HCT116 (cell line): ENCODE results near the gene APH1B. TPM values are rescaled to one million over a fixed set of nuclear protein-coding genes. Genes with fewer than 3 reads are reported as not detected.

ENCODE experiments used
- ATAC-seq: fragments of 200-7000 bp; cut with Tn5 transposase; 2 replicates; pipeline ENCODE4 v1.9.1; 2020; ENCODE audit warnings: mild to moderate bottlenecking, moderate library complexity
- BruUV-seq: library from RNA; stranded (reverse); fragments of 400-500 nt; replicated peaks from 2 replicates; lab custom pipeline; 2021; lab: Mats Ljungman, UMichigan
- CTCF ChIA-PET: fragments of 300-600 bp; sonication (Branson Sonifier 250); formaldehyde crosslinking; loops from one replicate; lab custom pipeline; 2021; ENCODE audit warnings: antibody characterized with exemption; lab: Charles Lee
- POLR2A ChIA-PET: fragments of 300-600, 350-600 bp; sonication (Branson Sonifier 250); formaldehyde crosslinking; loops from one replicate; lab custom pipeline; 2021; ENCODE audit warnings: antibody characterized with exemption; lab: Charles Lee
- RAD21 ChIA-PET, 2 experiments: fragments of 300-600 bp; sonication (Branson Sonifier 250); formaldehyde crosslinking; loops; one replicate each; lab custom pipeline; 2023; ENCODE audit warnings: low total read pairs in 2 of 2; ENCODE audit not compliant: uncharacterized antibody in 2 of 2, unreplicated experiment in 2 of 2, low non-redundant PET in 1 of 2; lab: Charles Lee
- DNase-seq: peaks from one replicate; pipeline ENCODE4 v3.0.0-alpha.2; 2010; ENCODE audit warnings: low read depth, low spot score
- H2AFZ ChIP-seq: fragments of 200-600 bp; shearing (Covaris generic), sonication (generic); 2 replicates; pipeline ENCODE4 v1.6.1; 2017; ENCODE audit warnings: low read depth, mixed run types, mixed read lengths, antibody characterized with exemption, low read length; ENCODE audit not compliant: poor library complexity, severe bottlenecking
- H3K27ac ChIP-seq: 2 replicates; pipeline ENCODE4 v1.5.1; 2012; ENCODE audit warnings: low read depth, low read length
- H3K27me3 ChIP-seq: fragments of 200-600 bp; sonication (generic); 2 replicates; pipeline ENCODE4 v1.6.1; 2016; ENCODE audit warnings: mixed run types, low read length, mixed read lengths; ENCODE audit not compliant: insufficient read depth
- H3K36me3 ChIP-seq, 2 experiments: fragments of 200-500 bp in 1 of 2; fragments of 200-600 bp in 1 of 2; sonication (Bioruptor generic) in 1 of 2; sonication (generic) in 1 of 2; 2 replicates each; pipeline versions ENCODE4 v1.5.1 to v1.6.1; 2014 to 2016; ENCODE audit warnings: low read length in 2 of 2, inconsistent platforms in 1 of 2, mixed read lengths in 1 of 2, mixed run types in 1 of 2; ENCODE audit not compliant: insufficient read depth in 2 of 2, control insufficient read depth in 1 of 2
- H3K4me1 ChIP-seq, 2 experiments: fragments of 200-600 bp in 1 of 2; sonication (generic) in 1 of 2; 2 replicates each; pipeline versions ENCODE4 v1.5.1 to v1.6.1; 2012 to 2017; ENCODE audit warnings: low read length in 2 of 2, inconsistent platforms in 1 of 2, mild to moderate bottlenecking in 1 of 2, mixed read lengths in 1 of 2, mixed run types in 1 of 2, moderate library complexity in 1 of 2; ENCODE audit not compliant: insufficient read depth in 2 of 2, control insufficient read depth in 1 of 2
- H3K4me2 ChIP-seq: fragments of 200-600 bp; sonication (generic); 2 replicates; pipeline ENCODE4 v1.6.1; 2017; ENCODE audit warnings: mixed run types, low read length, mixed read lengths
- H3K4me3 ChIP-seq, 2 experiments: fragments of 200-600 bp in 1 of 2; sonication (generic) in 1 of 2; replicated peaks in 1 of 2; 2 replicates each; pipeline ENCODE4 v1.5.1; 2011 to 2016; ENCODE audit warnings: low read length in 2 of 2, control low read depth in 1 of 2, low read depth in 1 of 2, mild to moderate bottlenecking in 1 of 2, mixed read lengths in 1 of 2, mixed run types in 1 of 2
- H3K79me2 ChIP-seq: fragments of 200-600 bp; sonication (generic); 2 replicates; pipeline ENCODE4 v1.6.1; 2017; ENCODE audit warnings: mild to moderate bottlenecking, mixed run types, low read length, moderate library complexity, mixed read lengths; ENCODE audit not compliant: insufficient read depth
- H3K9ac ChIP-seq: fragments of 200-600 bp; sonication (generic); 2 replicates; pipeline ENCODE4 v1.6.1; 2016; ENCODE audit warnings: low read length, mixed read lengths
- H3K9me2 ChIP-seq: fragments of 200-600 bp; sonication (generic), shearing (Covaris generic); 2 replicates; pipeline ENCODE4 v1.6.1; 2017; ENCODE audit warnings: mixed run types, mild to moderate bottlenecking, moderate library complexity; ENCODE audit not compliant: insufficient read depth
- H3K9me3 ChIP-seq, 2 experiments: fragments of 200-500 bp in 1 of 2; fragments of 200-600 bp in 1 of 2; sonication (Bioruptor generic) in 1 of 2; sonication (generic) in 1 of 2; 2 replicates each; pipeline ENCODE4 v1.6.1; 2014 to 2017; ENCODE audit warnings: low read length in 2 of 2, mixed read lengths in 2 of 2, inconsistent platforms in 1 of 2, low read depth in 1 of 2, mild to moderate bottlenecking in 1 of 2, mixed run types in 1 of 2, moderate library complexity in 1 of 2; ENCODE audit not compliant: control insufficient read depth in 1 of 2, insufficient read depth in 1 of 2
- H4K20me1 ChIP-seq: fragments of 200-600 bp; sonication (generic), shearing (Covaris generic); 2 replicates; pipeline ENCODE4 v1.6.1; 2017; ENCODE audit warnings: mixed run types, mild to moderate bottlenecking, moderate library complexity; ENCODE audit not compliant: insufficient read depth
- CBX3 ChIP-seq: IDR thresholded peaks from 2 replicates; pipeline ENCODE4 v1.6.1; 2012; ENCODE audit warnings: low read depth
- CTCF ChIP-seq, 3 experiments: fragments of 200-600 bp in 1 of 3; sonication (generic) in 1 of 3; IDR thresholded peaks in 2 of 3; conservative IDR thresholded peaks in 1 of 3; 2 replicates each; pipeline ENCODE4 v1.5.1; 2012 to 2017; ENCODE audit warnings: low read depth in 2 of 3, low read length in 2 of 3, antibody characterized with exemption in 1 of 3, borderline replicate concordance in 1 of 3, control low read depth in 1 of 3, mild to moderate bottlenecking in 1 of 3, mixed read lengths in 1 of 3, mixed run types in 1 of 3, moderate library complexity in 1 of 3; ENCODE audit not compliant: insufficient read depth in 1 of 3
- EGR1 ChIP-seq: IDR thresholded peaks from 2 replicates; pipeline ENCODE4 v1.6.1; 2012; ENCODE audit warnings: low read depth
- ELF1 ChIP-seq: IDR thresholded peaks from 2 replicates; pipeline ENCODE4 v1.6.1; 2012; ENCODE audit warnings: low read depth, borderline replicate concordance
- EZH2 ChIP-seq: fragments of 200-600 bp; sonication (generic); IDR thresholded peaks from 2 replicates; pipeline ENCODE4 v1.6.1; 2017; ENCODE audit warnings: antibody characterized with exemption, mixed run types
- EZH2phosphoT487 ChIP-seq: fragments of 200-600 bp; IDR thresholded peaks from 2 replicates; pipeline ENCODE4 v1.6.1; 2018; ENCODE audit warnings: antibody characterized with exemption, borderline replicate concordance
- FOSL1 ChIP-seq: IDR thresholded peaks from 2 replicates; pipeline ENCODE4 v1.6.1; 2012; ENCODE audit warnings: low read depth
- MAX ChIP-seq: IDR thresholded peaks from 2 replicates; pipeline ENCODE4 v1.6.1; 2012
- POLR2A ChIP-seq: IDR thresholded peaks from 2 replicates; pipeline ENCODE4 v1.7.0; 2011; ENCODE audit warnings: borderline replicate concordance; ENCODE audit not compliant: insufficient read depth, insufficient read length; ENCODE audit errors: extremely low read depth
- POLR2AphosphoS5 ChIP-seq: IDR thresholded peaks from 2 replicates; pipeline ENCODE4 v1.6.1; 2011; ENCODE audit warnings: mild to moderate bottlenecking, low read depth, low read length, moderate library complexity
- REST ChIP-seq: IDR thresholded peaks from 2 replicates; pipeline ENCODE4 v1.6.1; 2012; ENCODE audit warnings: low read depth
- SIN3A ChIP-seq: IDR thresholded peaks from 2 replicates; pipeline ENCODE4 v1.6.1; 2012; ENCODE audit warnings: low read depth
- SP1 ChIP-seq: IDR thresholded peaks from 2 replicates; pipeline ENCODE4 v1.6.1; 2012; ENCODE audit warnings: low read depth
- SRF ChIP-seq: IDR thresholded peaks from 2 replicates; pipeline ENCODE4 v1.6.1; 2012; ENCODE audit warnings: low read depth
- ZBTB33 ChIP-seq: IDR thresholded peaks from 2 replicates; pipeline ENCODE4 v1.6.1; 2011; ENCODE audit warnings: mild to moderate bottlenecking, low read length, moderate library complexity; ENCODE audit not compliant: insufficient replicate concordance; ENCODE audit errors: extremely low read depth
- ZFX ChIP-seq: fragments of 450-650 bp; IDR thresholded peaks from 2 replicates; pipeline ENCODE4 v1.6.1; 2017
- ZNF274 ChIP-seq: fragments of 200-500 bp; sonication (Bioruptor generic); IDR thresholded peaks from 2 replicates; pipeline ENCODE4 v1.6.1; 2014; ENCODE audit warnings: mild to moderate bottlenecking, low read depth, low read length, inconsistent platforms
- intact Hi-C: fragments of 100-400 bp; cut with micrococcal nuclease; formaldehyde crosslinking; loops from 2 replicates; pipeline ENCODE4 v1.10.0; 2022
- total RNA-seq: library from RNA; stranded (reverse); gene quantifications from one replicate; pipeline ENCODE4 v1.2.1, GENCODE V29; 2021; ENCODE audit not compliant: unreplicated experiment

The APH1B gene
- total RNA-seq, 1 experiment from 2014 or later: 8.5 TPM

GRCh38 chr15:63353887-63354286 lies 76.5 kb downstream of the APH1B start:
- H3K79me2 ChIP-seq: no peaks in the 10 kb centered on the region
- TF ChIP-seq EZH2phosphoT487 (no peak), ZBTB33 (no peak), CTCF (IDR thresholded peaks at IDR 0.05 in 2 of 3, conservative IDR thresholded peaks at IDR 0.05 in 1 of 3; ENCODE audit: borderline replicate concordance in 1 of 3, insufficient read depth in 1 of 3, low read depth in 2 of 3, low read length in 2 of 3) (no peak), ZNF274 (no peak), EZH2 (no peak), SRF (no peak), SIN3A (no peak), EGR1 (no peak), ELF1 (no peak), POLR2A (no peak), POLR2AphosphoS5 (no peak), MAX (no peak), ZFX (no peak), REST (no peak), CBX3 (no peak), SP1 (no peak), FOSL1 (no peak)
- TF ChIP-seq, all 23 proteins: peak for 0
- ChIA-PET CTCF (no interaction called here), RAD21 (no interaction called here), POLR2A (no interaction called here)
- Histone ChIP-seq H3K4me2 (no peak overlapping the region), H3K36me3 (no peaks in the 10 kb centered on the region), H3K4me3 (no peak overlapping the region), H3K4me1 (no peaks in the 10 kb centered on the region), H2AFZ (no peak overlapping the region), H3K9me3 (no peaks in the 10 kb centered on the region), H3K9ac (no peak overlapping the region), H3K27ac (no peak overlapping the region), H3K27me3 (no peaks in the 10 kb centered on the region), H4K20me1 (no peaks in the 10 kb centered on the region), H3K9me2 (no peaks in the 10 kb centered on the region)
- BruUV-seq: no TSS peak
- DNase-seq (no peak), ATAC-seq (no peak)
- intact Hi-C loops: no loop called here
